Measurements from ENCODE around the gene YJEFN3.

GRCh38 chr19:19532806-19533701 lies 4.3 kb downstream of the YJEFN3 start:
- TF ChIP-seq CTCF (conservative IDR thresholded peaks at IDR 0.05 in 1 of 2, IDR thresholded peaks at IDR 0.05 in 1 of 2; ENCODE audit: extremely low read depth in 1 of 2, insufficient read depth in 1 of 2, low read depth in 1 of 2, low read length in 2 of 2) (no peak), EZH2 (IDR thresholded peaks at IDR 0.05; ENCODE audit: borderline replicate concordance, low read length) (no peak)
